ENCODE measurements around the gene OXCT1.

- TF ChIP-seq POLR2A (IDR thresholded peaks at IDR 0.05; ENCODE audit: low read depth, low read length), result no peak
- no peak for TF ChIP-seq CTCF (IDR thresholded peaks at IDR 0.05; ENCODE audit: extremely low read depth in 1 of 2, insufficient read depth in 1 of 2, low read depth in 1 of 2, low read length in 2 of 2)
- TF ChIP-seq MAX (IDR thresholded peaks at IDR 0.05; ENCODE audit: insufficient read depth, insufficient read length), result no peak
- no peak for TF ChIP-seq EZH2 (IDR thresholded peaks at IDR 0.05; ENCODE audit: borderline replicate concordance, low read depth, low read length, severe bottlenecking)
- no peak for TF ChIP-seq JUN (IDR thresholded peaks at IDR 0.05; ENCODE audit: borderline replicate concordance, insufficient read depth, insufficient read length, low read depth)
- TF ChIP-seq POLR2AphosphoS5 (IDR thresholded peaks at IDR 0.05; ENCODE audit: insufficient read depth, low read depth, low read length), result no peak
Observed at GRCh38 chr5:41837793-41838192, 32.4 kb downstream of the OXCT1 start.
